Measurements from ENCODE around the gene USH2A. TPM values are rescaled to one million over a fixed set of nuclear protein-coding genes. Genes with fewer than 3 reads are reported as not detected.

USH2A gene
- polyA plus RNA-seq, 1 of the 3 experiments (the other 2 are of a cell fraction) = under 0.01 TPM

DNA sequence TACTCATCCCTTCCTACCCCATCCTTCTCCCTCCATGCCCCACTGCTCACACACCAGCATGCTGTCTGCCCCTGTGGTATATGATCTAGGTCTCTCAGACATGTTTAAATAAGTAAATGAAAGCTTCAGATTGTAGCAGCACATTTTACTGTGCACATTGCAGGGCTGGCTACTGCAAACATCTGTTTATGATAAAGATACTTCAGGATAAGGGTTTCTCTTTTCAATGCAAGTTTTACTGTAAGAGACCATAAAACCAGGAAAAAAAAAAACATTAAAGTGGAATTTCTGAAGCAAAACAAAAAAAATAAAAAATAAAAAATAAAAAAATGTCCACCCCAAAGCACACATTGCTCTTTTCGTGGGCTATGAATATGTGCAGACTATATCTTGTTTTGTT, 184.4 kb downstream of the USH2A start:
- Histone ChIP-seq H3K27ac (ENCODE audit: low read depth in 2 of 2, low read length in 1 of 2) (peak overlapping the region in 1 of 2 experiments; percentile 93; a peak in 2 of 4 replicates), H3K36me3 (replicated peaks in 1 of 2; ENCODE audit: control insufficient read depth in 1 of 2, insufficient read depth in 2 of 2, low read length in 1 of 2) (no peaks in the 10 kb centered on the region), H3K4me1 (ENCODE audit: control insufficient read depth in 1 of 2, insufficient read depth in 2 of 2, low read depth in 1 of 2, low read length in 1 of 2) (peaks cover 0 to 18% of the 10 kb centered on the region in 2 experiments; a peak in 2 of 4 replicates), H3K4me2 (no peak overlapping the region), H3K27me3 (ENCODE audit: insufficient read depth) (no peaks in the 10 kb centered on the region), H4K20me1 (ENCODE audit: insufficient read depth) (no peaks in the 10 kb centered on the region), H3K79me2 (ENCODE audit: insufficient read depth) (no peaks in the 10 kb centered on the region), H3K9ac (no peak overlapping the region), H3F3A (replicated peaks; ENCODE audit: insufficient read depth) (no peaks in the 10 kb centered on the region), H2AFZ (ENCODE audit: low read depth) (no peak overlapping the region), H3K9me3 (no peaks in the 10 kb centered on the region), H3K9me2 (no peaks in the 10 kb centered on the region), H3K4me3 (ENCODE audit: low read depth in 2 of 2, low read length in 1 of 2) (no peak overlapping the region)
- 52% methylated on average over 1 of the region's 1 CpG for WGBS (ENCODE audit: low lambda C conversion rate)
- ChIA-PET POLR2A (no interaction called here), CTCF (interaction anchor here (1.7 kb wide), 1 partner anchor 18 kb away, joined by 8 read pairs; no protein-coding TSS in a partner anchor)
- DNase-seq = peak; percentile 26
- TF ChIP-seq TCF12 (IDR thresholded peaks at IDR 0.05) (peak; percentile 73), GATA2 (CRISPR knock-in tag; IDR thresholded peaks at IDR 0.05) (peak; percentile 85), RAD21 (IDR thresholded peaks at IDR 0.05; ENCODE audit: low read length) (peak; percentile 14; the same call in 1 of the 2 replicates), FOXM1 (IDR thresholded peaks at IDR 0.05; ENCODE audit: low read depth) (no peak), EP300 (IDR thresholded peaks at IDR 0.05; ENCODE audit: borderline replicate concordance in 1 of 2, low read depth in 1 of 2, low read length in 1 of 2) (peak in 1 of 2 experiments; percentile 44; a peak in 1 of 4 replicates)

DNA sequence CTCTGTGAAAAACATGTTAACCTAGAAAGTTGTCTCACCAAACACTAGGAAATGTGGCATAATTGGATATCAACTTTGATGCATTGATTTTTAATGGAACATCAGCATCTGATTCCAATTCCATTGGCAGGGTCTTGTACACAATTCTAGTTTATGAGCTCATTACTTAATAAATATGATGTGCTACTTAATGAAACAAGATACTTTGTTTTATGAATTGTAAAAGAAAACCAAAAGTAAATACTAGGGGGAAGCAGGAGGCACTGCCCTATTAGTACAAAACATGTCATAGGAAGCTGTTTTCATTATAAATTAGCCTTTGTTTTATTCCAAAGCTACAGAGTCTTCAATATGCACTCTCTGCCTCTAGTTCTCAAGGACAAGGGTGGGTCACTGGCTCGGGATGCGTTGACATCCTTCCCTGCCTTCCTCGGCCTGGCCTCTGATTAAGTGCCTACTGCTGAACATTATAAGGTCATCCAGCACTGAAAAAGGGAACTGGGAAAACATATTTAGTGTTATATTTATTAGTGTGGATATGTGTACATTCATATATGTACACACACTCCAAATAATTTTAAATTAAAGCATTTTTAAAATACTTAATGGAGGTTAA, 185.2 kb downstream of the USH2A start:
- ChIA-PET CTCF (interaction anchor here (1.7 kb wide), 1 partner anchor 17 kb away, joined by 8 read pairs; no protein-coding TSS in a partner anchor), POLR2A (no interaction called here)
- DNase-seq = no peak
- Histone ChIP-seq H3K4me1 (ENCODE audit: control insufficient read depth in 1 of 2, insufficient read depth in 2 of 2, low read depth in 1 of 2, low read length in 1 of 2) (peaks cover 0 to 18% of the 10 kb centered on the region in 2 experiments; a peak in 2 of 4 replicates), H3K9me3 (no peaks in the 10 kb centered on the region), H3K9me2 (no peaks in the 10 kb centered on the region), H3K27ac (ENCODE audit: low read depth in 2 of 2, low read length in 1 of 2) (peak overlapping the region in 1 of 2 experiments; percentile 93; a peak in 2 of 4 replicates), H4K20me1 (ENCODE audit: insufficient read depth) (no peaks in the 10 kb centered on the region), H3K36me3 (replicated peaks in 1 of 2; ENCODE audit: control insufficient read depth in 1 of 2, insufficient read depth in 2 of 2, low read length in 1 of 2) (no peaks in the 10 kb centered on the region), H3K79me2 (ENCODE audit: insufficient read depth) (no peaks in the 10 kb centered on the region), H2AFZ (ENCODE audit: low read depth) (no peak overlapping the region), H3F3A (replicated peaks; ENCODE audit: insufficient read depth) (no peaks in the 10 kb centered on the region), H3K4me3 (ENCODE audit: low read depth in 2 of 2, low read length in 1 of 2) (no peak overlapping the region), H3K4me2 (no peak overlapping the region), H3K27me3 (ENCODE audit: insufficient read depth) (no peaks in the 10 kb centered on the region), H3K9ac (no peak overlapping the region)
- 25% methylated on average over 3 of the region's 3 CpGs for WGBS (ENCODE audit: low lambda C conversion rate)
- TF ChIP-seq SMC3 (IDR thresholded peaks at IDR 0.05; ENCODE audit: low read depth, low read length) = no peak
- TF ChIP-seq YY1 (IDR thresholded peaks at IDR 0.05; ENCODE audit: low read depth) = no peak
- TF ChIP-seq GATA2 (CRISPR knock-in tag; IDR thresholded peaks at IDR 0.05) = no peak
- no peak for TF ChIP-seq FOSL2 (IDR thresholded peaks at IDR 0.05; ENCODE audit: borderline replicate concordance, low read depth)

DNA sequence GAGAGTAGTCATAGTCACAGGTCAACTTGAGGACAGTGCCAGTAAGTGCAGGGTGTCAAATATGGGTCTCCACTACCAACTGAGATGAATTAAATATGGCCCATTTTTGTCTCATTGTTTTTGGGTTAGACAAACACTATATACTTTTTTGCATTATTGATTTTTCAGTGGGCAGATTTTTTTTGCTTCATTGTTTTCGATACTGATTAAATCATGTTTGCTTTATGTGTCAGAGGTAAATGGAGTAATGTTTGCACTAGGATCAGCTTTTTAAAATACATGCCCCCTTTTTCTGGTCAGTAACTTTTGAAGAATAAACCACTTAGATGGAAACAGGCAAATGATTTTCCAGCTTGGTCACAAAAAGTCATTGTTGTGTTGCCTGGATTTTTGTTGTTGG, 199.0 kb downstream of the USH2A start:
- Histone ChIP-seq H3K36me3 (replicated peaks in 1 of 2; ENCODE audit: control insufficient read depth in 1 of 2, insufficient read depth in 2 of 2, low read length in 1 of 2) (no peaks in the 10 kb centered on the region), H3K4me2 (no peak overlapping the region), H3K4me1 (ENCODE audit: control insufficient read depth in 1 of 2, insufficient read depth in 2 of 2, low read depth in 1 of 2, low read length in 1 of 2) (peaks cover 0 to 16% of the 10 kb centered on the region in 2 experiments; a peak in 2 of 4 replicates), H3K9me3 (no peaks in the 10 kb centered on the region), H3K27me3 (ENCODE audit: insufficient read depth) (no peaks in the 10 kb centered on the region), H3K9me2 (no peaks in the 10 kb centered on the region), H3K4me3 (ENCODE audit: low read depth in 2 of 2, low read length in 1 of 2) (no peak overlapping the region), H3F3A (replicated peaks; ENCODE audit: insufficient read depth) (no peaks in the 10 kb centered on the region), H3K27ac (ENCODE audit: low read depth in 2 of 2, low read length in 1 of 2) (no peak overlapping the region), H2AFZ (ENCODE audit: low read depth) (no peak overlapping the region), H3K9ac (no peak overlapping the region), H3K79me2 (ENCODE audit: insufficient read depth) (no peaks in the 10 kb centered on the region), H4K20me1 (ENCODE audit: insufficient read depth) (no peaks in the 10 kb centered on the region)
- CTCF ChIA-PET = interaction anchor here (0.7 to 0.9 kb wide), 2 partner anchors 101 to 109 kb away, joined by 3 read pairs; no protein-coding TSS in a partner anchor
- TF ChIP-seq, protein P1, sequence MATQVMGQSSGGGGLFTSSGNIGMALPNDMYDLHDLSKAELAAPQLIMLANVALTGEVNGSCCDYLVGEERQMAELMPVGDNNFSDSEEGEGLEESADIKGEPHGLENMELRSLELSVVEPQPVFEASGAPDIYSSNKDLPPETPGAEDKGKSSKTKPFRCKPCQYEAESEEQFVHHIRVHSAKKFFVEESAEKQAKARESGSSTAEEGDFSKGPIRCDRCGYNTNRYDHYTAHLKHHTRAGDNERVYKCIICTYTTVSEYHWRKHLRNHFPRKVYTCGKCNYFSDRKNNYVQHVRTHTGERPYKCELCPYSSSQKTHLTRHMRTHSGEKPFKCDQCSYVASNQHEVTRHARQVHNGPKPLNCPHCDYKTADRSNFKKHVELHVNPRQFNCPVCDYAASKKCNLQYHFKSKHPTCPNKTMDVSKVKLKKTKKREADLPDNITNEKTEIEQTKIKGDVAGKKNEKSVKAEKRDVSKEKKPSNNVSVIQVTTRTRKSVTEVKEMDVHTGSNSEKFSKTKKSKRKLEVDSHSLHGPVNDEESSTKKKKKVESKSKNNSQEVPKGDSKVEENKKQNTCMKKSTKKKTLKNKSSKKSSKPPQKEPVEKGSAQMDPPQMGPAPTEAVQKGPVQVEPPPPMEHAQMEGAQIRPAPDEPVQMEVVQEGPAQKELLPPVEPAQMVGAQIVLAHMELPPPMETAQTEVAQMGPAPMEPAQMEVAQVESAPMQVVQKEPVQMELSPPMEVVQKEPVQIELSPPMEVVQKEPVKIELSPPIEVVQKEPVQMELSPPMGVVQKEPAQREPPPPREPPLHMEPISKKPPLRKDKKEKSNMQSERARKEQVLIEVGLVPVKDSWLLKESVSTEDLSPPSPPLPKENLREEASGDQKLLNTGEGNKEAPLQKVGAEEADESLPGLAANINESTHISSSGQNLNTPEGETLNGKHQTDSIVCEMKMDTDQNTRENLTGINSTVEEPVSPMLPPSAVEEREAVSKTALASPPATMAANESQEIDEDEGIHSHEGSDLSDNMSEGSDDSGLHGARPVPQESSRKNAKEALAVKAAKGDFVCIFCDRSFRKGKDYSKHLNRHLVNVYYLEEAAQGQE (IDR thresholded peaks at IDR 0.05; ENCODE audit: low read depth, low read length) = no peak
- no peak for TF ChIP-seq POLR2AphosphoS5 (IDR thresholded peaks at IDR 0.05; ENCODE audit: low read depth, low read length)
- TF ChIP-seq SMC3 (IDR thresholded peaks at IDR 0.05; ENCODE audit: low read depth, low read length) = no peak
- no peak for TF ChIP-seq SIN3A (IDR thresholded peaks at IDR 0.05; ENCODE audit: borderline replicate concordance, low read depth, low read length)
- TF ChIP-seq IRF3 (IDR thresholded peaks at IDR 0.05; ENCODE audit: low read depth, low read length) = no peak
- no peak for TF ChIP-seq RXRA (IDR thresholded peaks at IDR 0.05; ENCODE audit: borderline replicate concordance, low read depth)
- no peak for TF ChIP-seq NFIC (IDR thresholded peaks at IDR 0.05; ENCODE audit: borderline replicate concordance)
- no peak for TF ChIP-seq ELF1 (IDR thresholded peaks at IDR 0.05)
- no peak for TF ChIP-seq RCOR1 (IDR thresholded peaks at IDR 0.05; ENCODE audit: low read length)
- no peak for TF ChIP-seq FOXJ3 (CRISPR knock-in tag; IDR thresholded peaks at IDR 0.05)
- WGBS (ENCODE audit: low lambda C conversion rate) = 76% methylated on average over 1 of the region's 1 CpG
- no peak for DNase-seq
- POLR2A ChIA-PET = no interaction called here
